ENCODE data around the gene CADM1. TPM values are rescaled to one million over a fixed set of nuclear protein-coding genes. Genes with fewer than 3 reads are reported as not detected.

Gene CADM1
- total RNA-seq, 1 donor: 86.5 TPM

DNA sequence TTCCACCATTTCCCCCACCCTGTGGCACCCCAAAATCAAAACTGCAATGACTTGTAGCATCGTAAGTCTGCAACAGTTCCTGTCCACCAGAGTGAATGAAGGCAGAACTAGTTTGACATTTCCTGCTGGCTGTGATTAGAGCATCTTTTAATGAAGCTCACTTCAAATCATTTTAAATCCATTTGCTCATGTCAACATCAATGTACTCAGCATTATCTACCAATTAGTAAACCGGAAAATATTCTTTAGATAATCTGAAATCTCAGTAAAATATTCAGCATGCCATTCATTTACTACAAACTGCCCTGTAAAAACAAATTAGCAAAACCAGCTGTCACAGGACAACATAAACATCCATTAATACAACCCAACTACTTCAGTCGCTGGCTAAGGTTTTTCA lies 38.1 kb downstream of the CADM1 start:
- Histone ChIP-seq H3K9me3 (ENCODE audit: low read depth, low read length) (no peaks in the 10 kb centered on the region), H3K79me2 (ENCODE audit: insufficient read depth, low read length) (no peaks in the 10 kb centered on the region)

GRCh38 chr11:115464269-115464668 lies 39.9 kb downstream of the CADM1 start:
- Histone ChIP-seq H3K27me3 (ENCODE audit: insufficient read depth, low read length) (no peaks in the 10 kb centered on the region), H2AFZ (ENCODE audit: low read length) (no peak overlapping the region), H3K4me3 (ENCODE audit: insufficient read depth, low read length) (no peak overlapping the region), H4K20me1 (ENCODE audit: insufficient read depth, low read length) (no peaks in the 10 kb centered on the region), H3K27ac (ENCODE audit: low read depth, low read length) (no peak overlapping the region), H3K9me3 (ENCODE audit: low read depth, low read length) (no peaks in the 10 kb centered on the region), H3K36me3 (ENCODE audit: insufficient read depth, low read length) (no peaks in the 10 kb centered on the region), H3K79me2 (ENCODE audit: insufficient read depth, low read length) (no peaks in the 10 kb centered on the region), H3K4me1 (ENCODE audit: insufficient read depth, low read length) (no peaks in the 10 kb centered on the region), H3K4me2 (ENCODE audit: insufficient read depth, low read length) (no peak overlapping the region)
- TF ChIP-seq CTCF (IDR thresholded peaks at IDR 0.05; ENCODE audit: extremely low read depth, low read depth, low read length): no peak
- no peak for DNase-seq (ENCODE audit: insufficient read length, low spot score, missing footprints)

More for the DNA sequence above, 38.1 kb downstream of the CADM1 start:
- Histone ChIP-seq H3K4me3 (ENCODE audit: insufficient read depth, low read length) (no peak overlapping the region), H3K4me2 (ENCODE audit: insufficient read depth, low read length) (no peak overlapping the region), H3K27ac (ENCODE audit: low read depth, low read length) (no peak overlapping the region), H4K20me1 (ENCODE audit: insufficient read depth, low read length) (no peaks in the 10 kb centered on the region), H3K27me3 (ENCODE audit: insufficient read depth, low read length) (no peaks in the 10 kb centered on the region), H2AFZ (ENCODE audit: low read length) (no peak overlapping the region), H3K4me1 (ENCODE audit: insufficient read depth, low read length) (no peaks in the 10 kb centered on the region), H3K36me3 (ENCODE audit: insufficient read depth, low read length) (no peaks in the 10 kb centered on the region)
- TF ChIP-seq CTCF (IDR thresholded peaks at IDR 0.05; ENCODE audit: extremely low read depth, low read depth, low read length): no peak
- no peak for DNase-seq (ENCODE audit: insufficient read length, low spot score, missing footprints)

DNA sequence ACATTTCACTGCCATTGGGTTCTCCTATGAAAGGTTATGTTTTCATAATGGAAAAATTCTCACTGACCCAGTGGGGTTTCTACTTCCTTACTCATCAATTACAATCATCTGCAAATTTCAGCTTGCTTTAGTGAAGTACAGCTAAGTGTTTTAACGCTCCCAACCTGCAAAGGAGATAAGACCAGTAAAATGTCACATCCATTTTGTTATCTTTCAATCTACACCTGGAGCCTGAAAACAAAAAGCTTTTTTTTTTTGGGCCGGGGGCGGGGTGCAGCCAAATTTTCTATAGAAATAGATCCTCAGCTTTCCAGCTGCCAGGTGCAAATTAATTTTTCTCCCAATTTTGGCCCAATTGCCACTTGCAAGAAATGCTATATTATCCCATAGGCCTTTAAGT lies 40.6 kb downstream of the CADM1 start:
- no peak for TF ChIP-seq CTCF (IDR thresholded peaks at IDR 0.05; ENCODE audit: extremely low read depth, low read depth, low read length)
- no peak overlapping the region for H3K27ac ChIP-seq (ENCODE audit: low read depth, low read length)
- no peaks in the 10 kb centered on the region for H3K9me3 ChIP-seq (ENCODE audit: low read depth, low read length)
- H3K27me3 ChIP-seq (ENCODE audit: insufficient read depth, low read length): no peaks in the 10 kb centered on the region
- no peaks in the 10 kb centered on the region for H4K20me1 ChIP-seq (ENCODE audit: insufficient read depth, low read length)
- no peak overlapping the region for H3K4me2 ChIP-seq (ENCODE audit: insufficient read depth, low read length)
- DNase-seq (ENCODE audit: insufficient read length, low spot score, missing footprints): no peak
- no peaks in the 10 kb centered on the region for H3K36me3 ChIP-seq (ENCODE audit: insufficient read depth, low read length)
- H3K4me3 ChIP-seq (ENCODE audit: insufficient read depth, low read length): no peak overlapping the region
- no peak overlapping the region for H2AFZ ChIP-seq (ENCODE audit: low read length)
- no peaks in the 10 kb centered on the region for H3K4me1 ChIP-seq (ENCODE audit: insufficient read depth, low read length)
- no peaks in the 10 kb centered on the region for H3K79me2 ChIP-seq (ENCODE audit: insufficient read depth, low read length)

GRCh38 chr11:115462757-115463156 lies 41.5 kb downstream of the CADM1 start:
- no peaks in the 10 kb centered on the region for H3K27me3 ChIP-seq (ENCODE audit: insufficient read depth, low read length)
- no peak overlapping the region for H3K4me2 ChIP-seq (ENCODE audit: insufficient read depth, low read length)
- no peak for TF ChIP-seq CTCF (IDR thresholded peaks at IDR 0.05; ENCODE audit: extremely low read depth, low read depth, low read length)
- H4K20me1 ChIP-seq (ENCODE audit: insufficient read depth, low read length): no peaks in the 10 kb centered on the region
- no peaks in the 10 kb centered on the region for H3K36me3 ChIP-seq (ENCODE audit: insufficient read depth, low read length)
- no peak for DNase-seq (ENCODE audit: insufficient read length, low spot score, missing footprints)
- H3K27ac ChIP-seq (ENCODE audit: low read depth, low read length): no peak overlapping the region
- no peaks in the 10 kb centered on the region for H3K79me2 ChIP-seq (ENCODE audit: insufficient read depth, low read length)
- no peak overlapping the region for H3K4me3 ChIP-seq (ENCODE audit: insufficient read depth, low read length)
- H3K9me3 ChIP-seq (ENCODE audit: low read depth, low read length): no peaks in the 10 kb centered on the region
- H2AFZ ChIP-seq (ENCODE audit: low read length): no peak overlapping the region
- no peaks in the 10 kb centered on the region for H3K4me1 ChIP-seq (ENCODE audit: insufficient read depth, low read length)

Data from osteoblast (primary cell).